Suprapubic skin (tissue), 4 donors: ENCODE results near the gene ANKRD6.

Experiments
- POLR2A ChIP-seq, 2 donors: fragments of 450-650 bp; IDR thresholded peaks; one replicate each; pipeline ENCODE4 v1.6.1; 2017; ENCODE audit warnings: antibody characterized with exemption in 2 of 2, mild to moderate bottlenecking in 2 of 2, moderate library complexity in 2 of 2
- POLR2AphosphoS5 ChIP-seq, 3 donors: sonication (generic); formaldehyde crosslinking; IDR thresholded peaks; one replicate each; pipeline ENCODE4 v1.6.1; 2017; ENCODE audit warnings: antibody characterized with exemption in 3 of 3
- TF ChIP-seq, protein P1 (sequence below), 2 donors: fragments of 200-600 bp in 1 of 2; fragments of 450-650 bp in 1 of 2; sonication (generic) in 1 of 2; IDR thresholded peaks; one replicate each; pipeline ENCODE4 v1.5.1; 2016 to 2019; ENCODE audit warnings: antibody characterized with exemption in 2 of 2, mild to moderate bottlenecking in 1 of 2, moderate library complexity in 1 of 2

- TF ChIP-seq, protein P1, sequence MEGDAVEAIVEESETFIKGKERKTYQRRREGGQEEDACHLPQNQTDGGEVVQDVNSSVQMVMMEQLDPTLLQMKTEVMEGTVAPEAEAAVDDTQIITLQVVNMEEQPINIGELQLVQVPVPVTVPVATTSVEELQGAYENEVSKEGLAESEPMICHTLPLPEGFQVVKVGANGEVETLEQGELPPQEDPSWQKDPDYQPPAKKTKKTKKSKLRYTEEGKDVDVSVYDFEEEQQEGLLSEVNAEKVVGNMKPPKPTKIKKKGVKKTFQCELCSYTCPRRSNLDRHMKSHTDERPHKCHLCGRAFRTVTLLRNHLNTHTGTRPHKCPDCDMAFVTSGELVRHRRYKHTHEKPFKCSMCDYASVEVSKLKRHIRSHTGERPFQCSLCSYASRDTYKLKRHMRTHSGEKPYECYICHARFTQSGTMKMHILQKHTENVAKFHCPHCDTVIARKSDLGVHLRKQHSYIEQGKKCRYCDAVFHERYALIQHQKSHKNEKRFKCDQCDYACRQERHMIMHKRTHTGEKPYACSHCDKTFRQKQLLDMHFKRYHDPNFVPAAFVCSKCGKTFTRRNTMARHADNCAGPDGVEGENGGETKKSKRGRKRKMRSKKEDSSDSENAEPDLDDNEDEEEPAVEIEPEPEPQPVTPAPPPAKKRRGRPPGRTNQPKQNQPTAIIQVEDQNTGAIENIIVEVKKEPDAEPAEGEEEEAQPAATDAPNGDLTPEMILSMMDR (IDR thresholded peaks at IDR 0.05) = no peak
- TF ChIP-seq POLR2A (IDR thresholded peaks at IDR 0.05) (no peak), POLR2AphosphoS5 (IDR thresholded peaks at IDR 0.05) (no peak)
Observed at GRCh38 chr6:89580997-89581666, 148.2 kb downstream of the ANKRD6 start.
